H1 (cell line): ENCODE data around the gene RHOU. TPM values are rescaled to one million over a fixed set of nuclear protein-coding genes. Genes with fewer than 3 reads are reported as not detected.

ENCODE experiments used
- CBX8 ChIP-seq: fragments of 300-800, 300-1000 bp; sonication (generic); IDR thresholded peaks from 2 replicates; pipeline ENCODE4 v1.7.1; 2016; ENCODE audit warnings: low read depth, low read length, borderline replicate concordance
- CHD7 ChIP-seq: fragments of 300-600 bp; sonication (generic); IDR thresholded peaks from 2 replicates; pipeline ENCODE4 v1.7.1; 2012; ENCODE audit warnings: low read length, moderate library complexity, mild to moderate bottlenecking, inconsistent platforms; ENCODE audit not compliant: insufficient replicate concordance
- CREB1 ChIP-seq: IDR thresholded peaks from 2 replicates; pipeline ENCODE4 v1.6.1; 2012; ENCODE audit warnings: inconsistent platforms
- EZH2 ChIP-seq: fragments of 200-600 bp; sonication (generic); IDR thresholded peaks from 2 replicates; pipeline ENCODE4 v1.7.1; 2012; ENCODE audit warnings: low read depth, mild to moderate bottlenecking, moderate library complexity, low read length, inconsistent platforms; ENCODE audit not compliant: severe bottlenecking
- HDAC2 ChIP-seq, 2 experiments: fragments of 300-600 bp in 1 of 2; sonication (generic) in 1 of 2; IDR thresholded peaks; 2 replicates each; pipeline ENCODE4 v1.6.1; 2011 to 2012; ENCODE audit warnings: low read depth in 2 of 2, low read length in 2 of 2, mild to moderate bottlenecking in 2 of 2, moderate library complexity in 2 of 2, borderline replicate concordance in 1 of 2, inconsistent platforms in 1 of 2
- SP1 ChIP-seq: IDR thresholded peaks from 2 replicates; pipeline ENCODE4 v1.6.1; 2011; ENCODE audit warnings: low read depth, low read length
- TAF1 ChIP-seq: IDR thresholded peaks from 2 replicates; pipeline ENCODE4 v1.6.1; 2011; ENCODE audit warnings: mild to moderate bottlenecking, low read depth, low read length
- USF2 ChIP-seq: IDR thresholded peaks from 2 replicates; pipeline ENCODE4 v1.6.1; 2011; ENCODE audit warnings: low read length, improper control_type of control experiment
- ZNF274 ChIP-seq: IDR thresholded peaks from 2 replicates; pipeline ENCODE4 v1.7.0; 2012; ENCODE audit warnings: low read length, borderline replicate concordance; ENCODE audit errors: extremely low read depth
- polyA plus RNA-seq, 7 experiments: library from polyadenylated mRNA; depleted of rRNA in 3 of 7; stranded (reverse) in 5 of 7; unstranded in 2 of 7; fragments of >200 nt in 5 of 7; fragments of 200-250 nt in 2 of 7; gene quantifications; 1 replicate in 5 of 7; 2 replicates in 1 of 7; 4 replicates in 1 of 7; pipeline versions ENCODE4 v1.2.1 to v1.2.3, GENCODE V29; 2011 to 2013; ENCODE audit warnings: missing spikeins in 2 of 7, mixed read lengths in 2 of 7
- total RNA-seq: library from RNA; stranded (reverse); fragmentation: NEBNext Ultra II Directional; extraction: Animal tissue kit (Norgen Biotek cat#: 25700); gene quantifications from 2 replicates; pipeline ENCODE4 v1.2.1, GENCODE V29; 2021

RHOU gene
- total and polyA plus RNA-seq, 2 of the 8 experiments (the other 6 are each of a cell fraction or from before 2014, with no cell fraction given), result 3.0 to 3.4 TPM

GRCh38 chr1:228735871-228736586 is 750 bp downstream of the RHOU start (continued):
- TF ChIP-seq CHD7 (no peak), USF2 (no peak), TAF1 (no peak), CREB1 (no peak), HDAC2 (IDR thresholded peaks at IDR 0.05; ENCODE audit: borderline replicate concordance in 1 of 2, low read depth in 2 of 2, low read length in 2 of 2) (no peak), ZNF274 (no peak), CBX8 (no peak), SP1 (0 out of 2 replicates have a peak, but pooled peaks have one; percentile 19), EZH2 (no peak)
